Activated CD4-positive, alpha-beta memory T cell treated with anti-CD3 and anti-CD28 coated beads, Interleukin-2, amount 10 ng/mL, durations not matched to agents 7 days and 5 days (primary cell): ENCODE data around the gene ELAVL1. TPM values are rescaled to one million over a fixed set of nuclear protein-coding genes. Genes with fewer than 3 reads are reported as not detected.

ENCODE experiments used
- CTCF ChIA-PET: fragments of 350-600 bp; sonication (Branson Sonifier 250); formaldehyde crosslinking; loops from one replicate; lab custom pipeline; 2021; ENCODE audit warnings: antibody characterized with exemption, inconsistent platforms; lab: Charles Lee
- POLR2A ChIA-PET: fragments of 350-600 bp; sonication (Branson Sonifier 250); formaldehyde crosslinking; loops from one replicate; lab custom pipeline; 2021; ENCODE audit warnings: antibody characterized with exemption; lab: Charles Lee
- DNase-seq: peaks from one replicate; pipeline ENCODE4 v3.0.0-alpha.2; 2020
- H3K27ac Mint-ChIP-seq: one replicate; pipeline ENCODE4 v1.8.0; 2021; ENCODE audit warnings: mild to moderate bottlenecking, mixed read lengths
- H3K27me3 Mint-ChIP-seq: one replicate; pipeline ENCODE4 v1.8.0; 2021; ENCODE audit warnings: mixed read lengths
- H3K36me3 Mint-ChIP-seq: one replicate; pipeline ENCODE4 v1.8.0; 2021; ENCODE audit warnings: low read depth, mixed read lengths
- H3K4me1 Mint-ChIP-seq: one replicate; pipeline ENCODE4 v1.8.0; 2021; ENCODE audit warnings: mixed read lengths
- H3K4me3 Mint-ChIP-seq: one replicate; pipeline ENCODE4 v1.8.0; 2021; ENCODE audit warnings: mild to moderate bottlenecking, mixed read lengths
- H3K9me3 Mint-ChIP-seq: one replicate; pipeline ENCODE4 v1.8.0; 2021; ENCODE audit warnings: mixed read lengths
- total RNA-seq, 2 experiments: library from RNA; stranded (reverse); gene quantifications; one replicate each; pipeline ENCODE4 v1.2.3, GENCODE V29; 2021

Gene ELAVL1
- 100 to 1,000 TPM in 1 of 2 experiments, 10 to 100 TPM in 1; 93.6 to 102 TPM for total RNA-seq

DNA sequence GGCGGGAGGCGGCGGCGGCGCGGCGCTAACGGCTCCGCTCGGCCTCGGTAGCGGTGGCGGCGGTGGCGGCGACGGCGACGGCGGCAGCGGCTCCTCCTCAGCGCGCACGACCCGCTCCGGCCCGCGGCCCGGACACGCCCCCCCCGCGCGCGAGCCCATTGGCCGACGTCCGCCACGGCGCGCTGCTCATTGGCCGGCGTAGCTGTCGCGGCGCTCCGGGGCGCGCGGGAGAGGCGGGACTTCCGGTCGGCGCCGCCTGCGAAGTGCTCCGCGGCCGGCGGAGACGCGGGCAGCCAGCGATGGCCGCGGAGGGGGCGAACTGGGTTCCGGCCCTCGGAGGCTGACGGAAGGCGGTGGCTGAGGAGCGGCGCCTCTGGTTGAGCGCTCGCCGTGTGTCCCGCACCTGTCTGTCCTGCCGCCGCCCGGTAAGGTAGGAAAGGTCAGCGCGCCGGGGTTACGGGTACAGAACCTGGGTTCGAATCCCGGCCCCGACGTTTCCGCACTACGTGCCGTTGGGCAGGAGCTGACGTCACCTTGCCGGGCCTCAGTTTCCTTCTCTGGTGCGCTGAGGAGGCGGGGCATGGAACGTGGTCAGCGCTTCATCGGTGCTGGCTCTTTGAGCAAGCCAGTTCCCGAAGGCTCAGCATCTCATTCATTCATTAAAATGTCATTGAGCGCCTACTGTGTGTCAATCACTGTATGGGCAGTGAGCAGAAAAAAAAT is at the start of gene ELAVL1:
Gene ELAVL1, minus strand, starts transcription at position 108 of the 723 bp plus-strand sequence. CDS start 13,826 bp downstream, outside the sequence.
- ChIA-PET POLR2A (interaction anchor here (0.6 to 2.5 kb wide), 5 partner anchors 47 to 384 kb away, joined by 3 to 18 read pairs (median 3); partner anchors contain the start of genes CCL25, MAP2K7, RAB11B and TIMM44), CTCF (interaction anchor here (1.1 to 2.6 kb wide), 2 partner anchors 10 to 62 kb away, joined by 6 to 17 read pairs; partner anchors contain the start of gene TIMM44)
- Mint-ChIP-seq H3K9me3 (no peaks in the 10 kb centered on the region), H3K4me1 (peaks cover 35% of the 10 kb centered on the region), H3K27me3 (no peaks in the 10 kb centered on the region), H3K4me3 (peak within 1 kb of the TSS; percentile 86), H3K27ac (peak within 1 kb of the TSS; percentile 85), H3K36me3 (peaks cover 16% of the 10 kb centered on the region)
- peak; percentile 90 for DNase-seq

GRCh38 chr19:8054169-8054568 is 48.7 kb upstream of the ELAVL1 start:
- Mint-ChIP-seq H3K4me1 (peaks cover 11% of the 10 kb centered on the region), H3K9me3 (no peaks in the 10 kb centered on the region), H3K4me3 (no peak overlapping the region), H3K27ac (no peak overlapping the region), H3K36me3 (no peaks in the 10 kb centered on the region), H3K27me3 (peaks cover 4% of the 10 kb centered on the region)
- ChIA-PET CTCF (no interaction called here), POLR2A (no interaction called here)
- DNase-seq, result no peak

DNA sequence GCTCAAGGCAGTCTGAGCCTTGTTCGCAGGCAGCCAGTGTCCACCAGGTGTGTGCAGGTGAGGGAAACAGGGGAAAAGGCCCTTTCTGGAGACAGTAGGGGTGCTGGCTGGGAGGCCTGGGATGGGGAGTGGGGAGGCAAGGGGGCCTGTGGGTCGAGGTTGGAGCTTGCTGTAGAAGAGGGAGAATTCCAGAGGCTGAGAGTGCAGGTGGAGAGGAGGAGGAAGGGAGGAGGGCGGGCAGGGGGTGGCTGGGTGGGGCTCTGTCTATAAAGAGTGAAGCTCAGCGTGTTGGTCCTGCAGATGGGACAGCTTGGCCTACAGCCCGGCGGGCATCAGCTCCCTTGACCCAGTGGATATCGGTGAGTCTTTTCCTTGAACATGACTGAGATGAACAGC is 47.0 kb upstream of the ELAVL1 start, which contains the start of gene CCL25:
Gene CCL25, plus strand, starts transcription at position 297 of the 396 bp plus-strand sequence. CDS start 290 bp downstream, outside the sequence.
- Mint-ChIP-seq H3K9me3 (no peaks in the 10 kb centered on the region), H3K27ac (no peak within 1 kb of the TSS), H3K27me3 (peaks cover 6% of the 10 kb centered on the region), H3K4me3 (no peak within 1 kb of the TSS), H3K4me1 (peaks cover 12% of the 10 kb centered on the region), H3K36me3 (no peaks in the 10 kb centered on the region)
- POLR2A ChIA-PET, result interaction anchor here (1.3 kb wide), 1 partner anchor 46 kb away, joined by 3 read pairs; no protein-coding TSS in a partner anchor
- DNase-seq, result no peak
- CTCF ChIA-PET, result interaction anchor here (1.2 kb wide), 1 partner anchor 108 kb away, joined by 3 read pairs; no protein-coding TSS in a partner anchor

GRCh38 chr19:8050274-8051096 is 45.0 kb upstream of the ELAVL1 start:
- POLR2A ChIA-PET, result no interaction called here
- Mint-ChIP-seq H3K27ac (no peak overlapping the region), H3K9me3 (no peaks in the 10 kb centered on the region)

DNA sequence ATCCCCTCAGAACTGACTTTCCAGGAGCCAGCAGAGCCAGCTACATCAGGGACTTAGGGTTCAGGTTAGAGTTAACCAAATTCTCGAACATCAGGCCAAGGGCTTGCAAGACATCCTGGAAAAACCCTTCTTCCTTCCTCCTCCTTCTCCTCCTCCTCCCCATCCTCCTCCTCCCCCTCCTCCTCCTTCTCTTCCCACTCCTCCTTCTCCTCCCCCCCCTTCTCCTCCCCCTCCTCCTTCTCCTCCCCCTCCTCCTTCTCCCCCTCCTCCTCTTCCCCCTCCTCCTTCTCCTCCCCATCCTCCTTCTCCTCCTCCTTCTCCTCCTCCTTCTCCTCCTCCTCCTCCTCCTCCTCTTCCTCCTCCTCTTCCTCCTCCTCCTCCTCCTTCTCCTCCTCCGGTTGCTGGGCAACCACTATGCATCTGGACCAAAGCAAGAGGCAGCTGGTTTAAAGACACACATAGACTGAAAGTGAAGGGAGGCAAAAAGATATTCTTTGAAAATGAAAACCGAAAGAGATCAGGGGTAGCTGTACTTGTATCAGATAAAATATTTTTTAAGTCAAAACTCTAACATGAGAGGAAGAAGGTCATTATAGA is 41.2 kb upstream of the ELAVL1 start:
- peaks cover 8% of the 10 kb centered on the region for H3K27me3 Mint-ChIP-seq
- peaks cover 11% of the 10 kb centered on the region for H3K4me1 Mint-ChIP-seq
- H3K27ac Mint-ChIP-seq, result no peak overlapping the region
- POLR2A ChIA-PET, result no interaction called here
- H3K36me3 Mint-ChIP-seq, result no peaks in the 10 kb centered on the region
- CTCF ChIA-PET, result interaction anchor here (0.7 to 2.4 kb wide), 2 partner anchors 39 to 102 kb away, joined by 3 to 5 read pairs; no protein-coding TSS in a partner anchor
- H3K4me3 Mint-ChIP-seq, result no peak overlapping the region
- no peak for DNase-seq
- H3K9me3 Mint-ChIP-seq, result no peaks in the 10 kb centered on the region

More at GRCh38 chr19:8050274-8051096, 45.0 kb upstream of the ELAVL1 start:
- H3K4me1 Mint-ChIP-seq, result peaks cover 16% of the 10 kb centered on the region
- peaks cover 8% of the 10 kb centered on the region for H3K27me3 Mint-ChIP-seq
- peak; percentile 77 for DNase-seq
- no peaks in the 10 kb centered on the region for H3K36me3 Mint-ChIP-seq
- no peak overlapping the region for H3K4me3 Mint-ChIP-seq
- CTCF ChIA-PET, result no interaction called here

- no peak for DNase-seq
- peaks cover 11% of the 10 kb centered on the region for H3K4me1 Mint-ChIP-seq
- H3K27ac Mint-ChIP-seq, result no peak overlapping the region
- ChIA-PET POLR2A (no interaction called here), CTCF (interaction anchor here (2.4 kb wide), 1 partner anchor 102 kb away, joined by 5 read pairs; no protein-coding TSS in a partner anchor)
- peaks cover 8% of the 10 kb centered on the region for H3K27me3 Mint-ChIP-seq
- H3K9me3 Mint-ChIP-seq, result no peaks in the 10 kb centered on the region
- H3K4me3 Mint-ChIP-seq, result no peak overlapping the region
- no peaks in the 10 kb centered on the region for H3K36me3 Mint-ChIP-seq
Measured at GRCh38 chr19:8045872-8046568, 40.6 kb upstream of the ELAVL1 start.

DNA sequence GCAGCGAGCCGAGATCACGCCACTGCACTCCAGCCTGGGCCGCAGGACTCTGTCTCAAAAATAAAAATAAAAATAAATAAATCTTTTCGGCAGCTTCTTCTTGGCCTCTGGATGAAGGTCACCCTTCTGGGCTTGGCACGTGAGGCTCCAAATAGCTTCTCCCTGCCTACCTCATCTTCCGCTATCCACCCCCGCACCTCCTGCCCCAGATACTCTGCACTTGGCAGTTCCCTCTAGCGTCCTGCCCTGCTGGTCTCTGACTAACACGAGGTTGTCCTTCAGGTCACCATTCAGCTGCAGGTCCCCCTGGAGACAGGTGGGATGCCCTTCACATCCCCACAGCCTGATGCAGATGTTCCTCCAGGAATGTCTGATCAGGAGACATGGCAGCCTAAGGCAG is 38.6 kb upstream of the ELAVL1 start:
- DNase-seq, result no peak
- Mint-ChIP-seq H3K27me3 (peaks cover 4% of the 10 kb centered on the region), H3K36me3 (no peaks in the 10 kb centered on the region), H3K27ac (no peak overlapping the region), H3K4me3 (no peak overlapping the region), H3K4me1 (peaks cover 5% of the 10 kb centered on the region), H3K9me3 (no peaks in the 10 kb centered on the region)
- ChIA-PET CTCF (no interaction called here), POLR2A (no interaction called here)

DNA sequence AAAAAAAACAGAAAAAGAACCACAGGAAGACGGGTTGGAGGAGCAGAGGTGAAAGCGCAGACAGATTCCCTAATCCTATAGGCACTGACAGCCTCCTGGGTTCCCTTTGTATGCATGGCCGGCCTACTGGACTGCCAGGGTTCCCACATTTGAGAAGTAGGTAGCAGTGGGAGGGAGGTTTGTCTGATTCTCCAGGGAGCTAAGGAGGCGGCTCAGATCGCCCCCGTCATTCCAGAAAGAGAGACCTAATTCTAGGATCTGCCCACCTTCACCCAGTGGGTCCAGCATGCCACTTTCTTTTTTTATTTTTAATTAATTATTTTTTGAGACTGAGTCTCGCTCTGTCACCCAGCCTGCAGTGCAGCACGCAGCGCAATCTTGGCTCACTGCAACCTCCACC is 37.5 kb upstream of the ELAVL1 start:
- Mint-ChIP-seq H3K36me3 (no peaks in the 10 kb centered on the region), H3K4me1 (peaks cover 5% of the 10 kb centered on the region), H3K27ac (no peak overlapping the region), H3K4me3 (no peak overlapping the region), H3K27me3 (peaks cover 4% of the 10 kb centered on the region), H3K9me3 (no peaks in the 10 kb centered on the region)
- CTCF ChIA-PET, result no interaction called here
- POLR2A ChIA-PET, result no interaction called here
- no peak for DNase-seq

GRCh38 chr19:8041531-8041931 is 36.1 kb upstream of the ELAVL1 start:
- Mint-ChIP-seq H3K27ac (no peak overlapping the region), H3K4me1 (no peaks in the 10 kb centered on the region), H3K9me3 (no peaks in the 10 kb centered on the region), H3K27me3 (peaks cover 2% of the 10 kb centered on the region), H3K36me3 (no peaks in the 10 kb centered on the region), H3K4me3 (no peak overlapping the region)
- CTCF ChIA-PET, result interaction anchor here (1.0 kb wide), 1 partner anchor 212 kb away, joined by 3 read pairs; no protein-coding TSS in a partner anchor
- DNase-seq, result no peak
- POLR2A ChIA-PET, result no interaction called here

- POLR2A ChIA-PET, result no interaction called here
- H3K36me3 Mint-ChIP-seq, result no peaks in the 10 kb centered on the region
- H3K27ac Mint-ChIP-seq, result no peak overlapping the region
- CTCF ChIA-PET, result no interaction called here
- DNase-seq, result no peak
- H3K27me3 Mint-ChIP-seq, result peaks cover 3% of the 10 kb centered on the region
- H3K4me1 Mint-ChIP-seq, result no peaks in the 10 kb centered on the region
- H3K9me3 Mint-ChIP-seq, result no peaks in the 10 kb centered on the region
- no peak overlapping the region for H3K4me3 Mint-ChIP-seq
Measured at GRCh38 chr19:8039231-8039630, 33.8 kb upstream of the ELAVL1 start.

DNA sequence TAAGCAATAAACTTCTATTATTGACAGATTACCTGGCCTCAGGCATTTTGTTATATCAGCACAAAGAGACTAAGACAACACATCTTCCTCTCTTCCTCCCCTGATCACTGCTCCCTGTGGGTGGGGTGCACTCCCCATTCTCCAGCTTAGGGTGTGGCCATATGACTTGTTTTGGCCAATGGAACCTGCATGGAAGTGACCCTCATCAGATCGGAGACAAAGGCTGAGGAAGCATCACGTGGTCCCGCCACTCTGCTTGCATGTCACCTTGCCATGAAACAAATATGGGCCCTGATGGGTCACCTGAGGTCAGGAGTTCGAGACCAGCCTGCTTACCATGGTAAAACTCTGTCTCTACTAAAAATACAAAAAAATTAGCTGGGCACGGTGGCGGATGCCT is 33.4 kb upstream of the ELAVL1 start:
- Mint-ChIP-seq H3K4me1 (no peaks in the 10 kb centered on the region), H3K36me3 (no peaks in the 10 kb centered on the region), H3K27ac (no peak overlapping the region), H3K4me3 (no peak overlapping the region), H3K9me3 (no peaks in the 10 kb centered on the region), H3K27me3 (peaks cover 7% of the 10 kb centered on the region)
- ChIA-PET CTCF (no interaction called here), POLR2A (no interaction called here)
- DNase-seq, result no peak

GRCh38 chr19:8036434-8037099 is 31.1 kb upstream of the ELAVL1 start:
- Mint-ChIP-seq H3K27me3 (peaks cover 7% of the 10 kb centered on the region), H3K4me3 (no peak overlapping the region), H3K36me3 (no peaks in the 10 kb centered on the region), H3K27ac (no peak overlapping the region), H3K4me1 (no peaks in the 10 kb centered on the region), H3K9me3 (no peaks in the 10 kb centered on the region)
- POLR2A ChIA-PET, result no interaction called here
- no peak for DNase-seq
- CTCF ChIA-PET, result no interaction called here
